Endodermal cell (in vitro differentiated cells): ENCODE measurements around the gene RNF144A. TPM values are rescaled to one million over a fixed set of nuclear protein-coding genes. Genes with fewer than 3 reads are reported as not detected.

Experiments used
- DNase-seq: peaks from one replicate; pipeline ENCODE4 v3.0.0-alpha.2; 2017
- H3K27ac ChIP-seq: 2 replicates; pipeline ENCODE4 v1.5.1; 2013; ENCODE audit warnings: mild to moderate bottlenecking, low read depth, low read length, moderate library complexity
- H3K27me3 ChIP-seq: 2 replicates; pipeline ENCODE4 v1.6.1; 2013; ENCODE audit warnings: mild to moderate bottlenecking, low read length, moderate library complexity; ENCODE audit not compliant: insufficient read depth, control insufficient read depth, poor library complexity, severe bottlenecking
- H3K36me3 ChIP-seq: 2 replicates; pipeline ENCODE4 v1.7.0; 2013; ENCODE audit warnings: mild to moderate bottlenecking, low read length, moderate library complexity; ENCODE audit not compliant: control insufficient read depth, insufficient read depth
- H3K4me1 ChIP-seq: one replicate; pipeline ENCODE4 v1.7.0; 2013; ENCODE audit warnings: low read length; ENCODE audit not compliant: control insufficient read depth, insufficient read depth
- H3K4me3 ChIP-seq: 2 replicates; pipeline ENCODE4 v1.5.1; 2013; ENCODE audit warnings: mild to moderate bottlenecking, low read length, moderate library complexity
- H3K9ac ChIP-seq: 2 replicates; pipeline ENCODE4 v1.6.1; 2013; ENCODE audit warnings: mild to moderate bottlenecking, low read length, moderate library complexity; ENCODE audit not compliant: poor library complexity, severe bottlenecking; ENCODE audit errors: extremely low read depth
- H3K9me3 ChIP-seq: 2 replicates; pipeline ENCODE4 v1.6.1; 2013; ENCODE audit warnings: mild to moderate bottlenecking, low read length, moderate library complexity; ENCODE audit not compliant: control insufficient read depth
- H3K27ac Mint-ChIP-seq: 2 replicates; pipeline ENCODE4 v1.8.0; 2020; ENCODE audit warnings: mixed read lengths
- H3K27me3 Mint-ChIP-seq: 2 replicates; pipeline ENCODE4 v1.8.0; 2021; ENCODE audit warnings: mild to moderate bottlenecking, mixed read lengths; ENCODE audit not compliant: insufficient read depth
- H3K36me3 Mint-ChIP-seq: 2 replicates; pipeline ENCODE4 v1.8.0; 2020; ENCODE audit warnings: low read depth, mixed read lengths
- H3K4me1 Mint-ChIP-seq: 2 replicates; pipeline ENCODE4 v1.8.0; 2020; ENCODE audit warnings: mixed read lengths
- H3K4me3 Mint-ChIP-seq: 2 replicates; pipeline ENCODE4 v1.8.0; 2020; ENCODE audit warnings: mild to moderate bottlenecking, moderate library complexity, mixed read lengths
- H3K9me3 Mint-ChIP-seq: 2 replicates; pipeline ENCODE4 v1.8.0; 2020; ENCODE audit warnings: mild to moderate bottlenecking, mixed read lengths
- WGBS, 2 experiments: methylation state at CpG; one replicate each; pipeline versions ENCODE4 v1.1.5 to v1.1.7; 2013; ENCODE audit warnings: missing lambda C conversion rate in 2 of 2, mixed read lengths in 1 of 2; ENCODE audit not compliant: insufficient coverage in 1 of 2, insufficient read length in 1 of 2; 5-methylcytosine and 5-hydroxymethylcytosine counted together
- total RNA-seq, 2 donors: library from RNA; stranded (reverse); fragmentation: NEBNext Ultra II Directional in 1 of 2; extraction: Animal tissue kit (Norgen Biotek cat#: 25700) in 1 of 2; gene quantifications; 2 replicates in 1 of 2; 3 replicates in 1 of 2; pipeline ENCODE4 v1.2.1, GENCODE V29; 2021
- TF ChIP-seq, protein P1 (sequence below): fragments of 200-600 bp; sonication (generic); conservative IDR thresholded peaks from 2 replicates; pipeline ENCODE4 v1.5.0; 2021; ENCODE audit warnings: antibody characterized with exemption, mild to moderate bottlenecking

RNF144A gene
- total RNA-seq, 2 donors from 2014 or later = 12.4 to 26.0 TPM

- Mint-ChIP-seq H3K9me3 (no peaks in the 10 kb centered on the region), H3K27me3 (no peaks in the 10 kb centered on the region), H3K4me1 (no peaks in the 10 kb centered on the region), H3K36me3 (peaks cover 24% of the 10 kb centered on the region), H3K27ac (peak overlapping the region; percentile 13), H3K4me3 (no peak overlapping the region)
- Histone ChIP-seq H3K9me3 (no peaks in the 10 kb centered on the region), H3K9ac (no peak overlapping the region), H3K27me3 (no peaks in the 10 kb centered on the region), H3K27ac (no peak overlapping the region), H3K36me3 (no peaks in the 10 kb centered on the region), H3K4me3 (no peak overlapping the region), H3K4me1 (no peaks in the 10 kb centered on the region)
- DNase-seq = no peak
- TF ChIP-seq, protein P1, sequence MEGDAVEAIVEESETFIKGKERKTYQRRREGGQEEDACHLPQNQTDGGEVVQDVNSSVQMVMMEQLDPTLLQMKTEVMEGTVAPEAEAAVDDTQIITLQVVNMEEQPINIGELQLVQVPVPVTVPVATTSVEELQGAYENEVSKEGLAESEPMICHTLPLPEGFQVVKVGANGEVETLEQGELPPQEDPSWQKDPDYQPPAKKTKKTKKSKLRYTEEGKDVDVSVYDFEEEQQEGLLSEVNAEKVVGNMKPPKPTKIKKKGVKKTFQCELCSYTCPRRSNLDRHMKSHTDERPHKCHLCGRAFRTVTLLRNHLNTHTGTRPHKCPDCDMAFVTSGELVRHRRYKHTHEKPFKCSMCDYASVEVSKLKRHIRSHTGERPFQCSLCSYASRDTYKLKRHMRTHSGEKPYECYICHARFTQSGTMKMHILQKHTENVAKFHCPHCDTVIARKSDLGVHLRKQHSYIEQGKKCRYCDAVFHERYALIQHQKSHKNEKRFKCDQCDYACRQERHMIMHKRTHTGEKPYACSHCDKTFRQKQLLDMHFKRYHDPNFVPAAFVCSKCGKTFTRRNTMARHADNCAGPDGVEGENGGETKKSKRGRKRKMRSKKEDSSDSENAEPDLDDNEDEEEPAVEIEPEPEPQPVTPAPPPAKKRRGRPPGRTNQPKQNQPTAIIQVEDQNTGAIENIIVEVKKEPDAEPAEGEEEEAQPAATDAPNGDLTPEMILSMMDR = no peak
- 92 to 93% methylated on average over 17 to 20 of the region's 20 CpGs for WGBS, 2 experiments
Observed at GRCh38 chr2:7033136-7033960, 116.1 kb downstream of the RNF144A start.

- Mint-ChIP-seq H3K36me3 (peaks cover 24% of the 10 kb centered on the region), H3K4me3 (no peak overlapping the region), H3K27ac (no peak overlapping the region), H3K27me3 (no peaks in the 10 kb centered on the region), H3K9me3 (no peaks in the 10 kb centered on the region), H3K4me1 (no peaks in the 10 kb centered on the region)
- H3K9ac ChIP-seq = no peak overlapping the region
- WGBS, 2 experiments = 81 to 87% methylated on average over 13 to 14 of the region's 14 CpGs
- no peaks in the 10 kb centered on the region for H3K9me3 ChIP-seq
- no peaks in the 10 kb centered on the region for H3K4me1 ChIP-seq
- DNase-seq = peak; percentile 77
- TF ChIP-seq, protein P1 = peak; percentile 59
- H3K27ac ChIP-seq = no peak overlapping the region
- no peaks in the 10 kb centered on the region for H3K27me3 ChIP-seq
- H3K36me3 ChIP-seq = no peaks in the 10 kb centered on the region
- H3K4me3 ChIP-seq = no peak overlapping the region
Observed at GRCh38 chr2:7034303-7034702, 117.1 kb downstream of the RNF144A start.

- no peak for DNase-seq
- H3K9me3 ChIP-seq = no peaks in the 10 kb centered on the region
- H3K4me1 ChIP-seq = no peaks in the 10 kb centered on the region
- H3K9me3 Mint-ChIP-seq = no peaks in the 10 kb centered on the region
- no peak overlapping the region for H3K27ac ChIP-seq
- peaks cover 17% of the 10 kb centered on the region for H3K36me3 Mint-ChIP-seq
- H3K4me1 Mint-ChIP-seq = no peaks in the 10 kb centered on the region
- 95 to 96% methylated on average over 12 to 13 of the region's 13 CpGs for WGBS, 2 experiments
- H3K27me3 Mint-ChIP-seq = no peaks in the 10 kb centered on the region
- no peak overlapping the region for H3K9ac ChIP-seq
- H3K4me3 ChIP-seq = no peak overlapping the region
- H3K36me3 ChIP-seq = no peaks in the 10 kb centered on the region
- H3K27ac Mint-ChIP-seq = no peak overlapping the region
- H3K4me3 Mint-ChIP-seq = no peak overlapping the region
- TF ChIP-seq, protein P1 = no peak
- no peaks in the 10 kb centered on the region for H3K27me3 ChIP-seq
Observed at GRCh38 chr2:7035884-7036283, 118.7 kb downstream of the RNF144A start.
